Measurements from ENCODE around the gene GIPC3. TPM values are rescaled to one million over a fixed set of nuclear protein-coding genes. Genes with fewer than 3 reads are reported as not detected.

GIPC3 gene
- total RNA-seq, 4 donors from 2014 or later, result 0.66 to 4.5 (median 1.7) TPM

DNA sequence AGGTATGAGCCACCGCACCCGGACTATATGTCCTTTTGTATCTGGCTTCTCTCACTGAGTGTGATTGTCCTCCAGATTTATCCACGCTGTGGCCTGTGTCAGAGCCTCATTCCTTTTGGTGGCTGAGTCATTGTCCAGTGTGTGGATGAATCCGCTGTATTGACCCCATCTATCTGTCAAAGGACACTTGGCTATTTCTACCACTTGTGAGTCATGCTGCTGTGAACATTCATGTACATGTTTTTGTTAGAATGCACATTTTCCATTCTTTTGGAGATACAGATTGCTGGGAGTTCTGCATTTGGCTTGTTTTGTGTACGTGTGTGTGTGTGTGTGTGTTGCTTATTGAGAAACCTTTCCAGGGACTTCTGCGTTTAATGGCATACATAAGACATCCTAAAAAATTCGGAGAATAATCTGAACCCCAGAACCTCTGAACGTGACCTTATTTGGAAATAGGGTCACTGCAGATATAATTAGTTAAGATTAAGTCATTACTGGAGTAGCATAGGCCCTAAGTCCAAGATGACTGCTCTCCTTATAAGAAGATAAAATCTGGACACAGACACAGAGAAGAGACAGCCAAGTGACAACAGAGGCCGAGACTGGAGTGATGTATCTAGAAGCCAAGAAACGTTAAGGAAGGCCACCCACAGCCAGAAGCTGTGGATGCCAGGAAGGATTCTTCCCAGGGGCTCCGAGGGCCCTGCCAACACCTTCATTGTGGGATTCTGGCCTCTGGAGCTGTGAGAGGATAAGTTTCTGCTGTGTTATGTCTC, 4.9 kb upstream of the GIPC3 start:
- TF ChIP-seq, protein P1, sequence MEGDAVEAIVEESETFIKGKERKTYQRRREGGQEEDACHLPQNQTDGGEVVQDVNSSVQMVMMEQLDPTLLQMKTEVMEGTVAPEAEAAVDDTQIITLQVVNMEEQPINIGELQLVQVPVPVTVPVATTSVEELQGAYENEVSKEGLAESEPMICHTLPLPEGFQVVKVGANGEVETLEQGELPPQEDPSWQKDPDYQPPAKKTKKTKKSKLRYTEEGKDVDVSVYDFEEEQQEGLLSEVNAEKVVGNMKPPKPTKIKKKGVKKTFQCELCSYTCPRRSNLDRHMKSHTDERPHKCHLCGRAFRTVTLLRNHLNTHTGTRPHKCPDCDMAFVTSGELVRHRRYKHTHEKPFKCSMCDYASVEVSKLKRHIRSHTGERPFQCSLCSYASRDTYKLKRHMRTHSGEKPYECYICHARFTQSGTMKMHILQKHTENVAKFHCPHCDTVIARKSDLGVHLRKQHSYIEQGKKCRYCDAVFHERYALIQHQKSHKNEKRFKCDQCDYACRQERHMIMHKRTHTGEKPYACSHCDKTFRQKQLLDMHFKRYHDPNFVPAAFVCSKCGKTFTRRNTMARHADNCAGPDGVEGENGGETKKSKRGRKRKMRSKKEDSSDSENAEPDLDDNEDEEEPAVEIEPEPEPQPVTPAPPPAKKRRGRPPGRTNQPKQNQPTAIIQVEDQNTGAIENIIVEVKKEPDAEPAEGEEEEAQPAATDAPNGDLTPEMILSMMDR (IDR thresholded peaks at IDR 0.05; ENCODE audit: low read depth), result no peak

DNA sequence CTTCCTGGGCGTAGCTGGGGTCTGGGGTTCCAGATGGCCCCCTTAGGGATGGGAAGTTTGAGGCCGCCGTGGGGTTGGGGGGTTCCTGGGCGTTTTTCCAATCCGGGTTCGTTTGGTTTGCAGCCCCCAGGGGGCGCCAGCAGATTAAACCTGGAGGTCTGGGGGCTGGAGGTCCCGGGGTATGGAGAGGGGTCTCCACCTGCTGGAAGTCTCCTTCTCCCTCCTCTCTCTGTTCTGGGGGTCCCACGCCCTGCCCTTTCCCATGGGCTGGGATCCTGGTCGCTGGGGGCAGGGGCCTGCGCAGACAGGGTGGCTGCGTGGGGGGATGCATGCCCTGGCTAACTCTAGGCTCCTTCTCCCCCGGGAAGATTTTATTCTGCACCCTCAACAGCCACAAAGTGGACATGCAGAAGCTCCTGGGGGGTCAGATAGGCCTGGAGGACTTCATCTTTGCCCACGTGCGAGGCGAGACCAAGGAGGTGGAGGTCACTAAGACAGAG, 899 bp downstream of the GIPC3 start:
- TF ChIP-seq, protein P1 (IDR thresholded peaks at IDR 0.05; ENCODE audit: low read depth), result no peak

DNA sequence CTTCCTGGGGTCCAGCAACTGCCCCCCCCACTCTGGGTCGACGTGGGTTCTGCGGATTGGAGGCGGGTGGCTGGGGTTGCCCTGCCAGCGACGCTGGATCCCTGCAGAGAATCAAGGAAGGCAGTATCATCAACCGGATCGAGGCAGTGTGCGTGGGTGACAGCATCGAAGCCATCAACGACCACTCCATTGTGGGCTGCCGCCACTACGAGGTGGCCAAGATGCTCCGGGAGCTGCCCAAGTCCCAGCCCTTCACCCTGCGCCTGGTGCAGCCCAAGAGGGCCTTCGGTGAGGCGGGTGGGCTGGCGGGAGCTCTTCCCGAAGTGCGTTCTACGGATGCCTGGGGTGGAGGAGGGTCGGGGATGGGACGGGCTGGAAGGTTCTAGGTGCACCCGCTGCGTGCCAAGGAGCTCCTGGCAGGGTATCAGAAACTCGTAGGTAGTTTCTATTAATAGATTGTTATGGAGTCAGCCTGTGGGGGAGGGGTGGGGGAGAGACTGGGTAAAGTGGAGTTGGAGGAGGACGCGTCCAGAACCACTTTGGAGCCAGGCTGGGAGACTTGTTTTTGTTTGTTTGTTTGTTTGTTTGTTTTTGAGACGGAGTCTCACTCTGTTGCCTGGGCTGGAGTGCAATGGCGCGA, 1.5 kb downstream of the GIPC3 start:
- TF ChIP-seq, protein P1 (IDR thresholded peaks at IDR 0.05; ENCODE audit: low read depth), result no peak

DNA sequence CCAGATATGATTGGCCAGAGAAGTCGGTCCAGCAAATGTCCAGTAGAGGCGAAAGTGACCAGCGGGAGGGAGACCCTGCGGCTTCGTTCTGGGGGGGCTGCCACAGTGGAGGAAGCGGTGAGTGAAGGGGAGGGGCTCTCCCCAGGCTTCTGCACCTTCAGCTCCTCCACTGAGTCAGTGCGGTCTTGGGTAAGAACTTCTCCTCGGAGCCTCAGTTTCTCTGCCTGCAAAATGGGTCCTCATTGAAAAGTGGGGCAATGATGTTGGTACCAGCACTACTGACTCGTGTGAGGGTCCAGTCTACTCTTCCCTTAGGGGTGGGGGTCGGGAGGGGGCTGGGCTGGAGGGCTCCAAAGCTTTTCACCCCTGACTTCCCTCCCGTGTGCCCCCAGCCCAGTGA, 4.2 kb downstream of the GIPC3 start:
- TF ChIP-seq, protein P1 (IDR thresholded peaks at IDR 0.05; ENCODE audit: low read depth), result no peak

DNA sequence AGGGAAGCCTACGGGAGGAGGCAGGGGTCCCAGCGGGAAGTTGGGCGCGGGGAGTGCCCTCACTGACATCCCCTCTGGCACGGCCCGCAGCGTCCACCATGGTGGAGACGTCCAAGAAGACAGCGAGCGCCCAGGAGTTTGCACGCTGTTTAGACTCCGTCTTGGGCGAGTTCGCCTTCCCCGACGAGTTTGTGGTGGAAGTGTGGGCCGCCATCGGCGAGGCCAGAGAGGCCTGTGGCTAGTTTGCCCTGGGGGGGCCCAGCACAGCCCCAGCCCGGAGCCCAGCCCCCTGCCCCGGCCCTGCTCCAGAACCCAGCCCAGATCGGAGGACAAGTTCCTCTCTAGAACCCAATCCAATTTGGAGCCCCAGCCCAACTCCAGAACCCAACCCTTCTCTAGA, 4.7 kb downstream of the GIPC3 start:
- TF ChIP-seq, protein P1 (IDR thresholded peaks at IDR 0.05; ENCODE audit: low read depth), result no peak

DNA sequence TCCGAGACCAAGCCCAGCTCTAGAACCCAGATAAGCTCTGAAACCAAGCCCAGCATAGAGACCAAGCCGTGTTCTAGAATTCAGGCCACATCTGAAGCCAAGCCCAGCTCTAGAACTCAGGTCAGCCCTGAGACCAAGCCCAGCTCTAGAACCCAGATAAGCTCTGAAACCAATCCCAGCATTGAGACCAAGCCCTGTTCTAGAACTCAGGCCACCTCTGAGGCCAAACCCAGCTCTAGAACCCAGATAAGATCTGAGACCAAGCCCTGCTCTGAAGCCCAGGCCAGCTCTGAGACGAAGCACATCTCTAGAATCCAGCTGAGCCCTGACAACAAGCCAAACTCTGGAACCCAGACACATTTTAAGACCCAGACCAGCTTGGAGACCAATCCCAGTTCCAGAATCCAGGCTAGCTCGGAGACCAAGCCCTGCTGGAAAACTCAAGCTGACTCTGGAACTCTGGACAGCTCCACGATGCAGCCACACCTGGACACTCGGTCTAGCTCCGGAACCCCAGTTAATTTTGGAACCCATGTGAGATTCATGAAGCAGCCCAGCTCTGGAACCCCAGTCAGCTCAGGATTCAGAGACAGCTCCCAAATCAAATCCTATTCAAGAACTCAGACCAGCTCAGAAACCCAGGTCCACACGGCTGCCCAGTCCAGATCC, 5.8 kb downstream of the GIPC3 start:
- TF ChIP-seq, protein P1 (IDR thresholded peaks at IDR 0.05; ENCODE audit: low read depth), result no peak

All from subcutaneous adipose tissue (tissue), 4 donors.